ENCODE results near the gene TRIM17. TPM values are rescaled to one million over a fixed set of nuclear protein-coding genes. Genes with fewer than 3 reads are reported as not detected.

The TRIM17 gene
- total and polyA plus RNA-seq, 9 of the 15 experiments (the other 6 are each of a cell fraction or from before 2014, with no cell fraction given), result not detected

DNA sequence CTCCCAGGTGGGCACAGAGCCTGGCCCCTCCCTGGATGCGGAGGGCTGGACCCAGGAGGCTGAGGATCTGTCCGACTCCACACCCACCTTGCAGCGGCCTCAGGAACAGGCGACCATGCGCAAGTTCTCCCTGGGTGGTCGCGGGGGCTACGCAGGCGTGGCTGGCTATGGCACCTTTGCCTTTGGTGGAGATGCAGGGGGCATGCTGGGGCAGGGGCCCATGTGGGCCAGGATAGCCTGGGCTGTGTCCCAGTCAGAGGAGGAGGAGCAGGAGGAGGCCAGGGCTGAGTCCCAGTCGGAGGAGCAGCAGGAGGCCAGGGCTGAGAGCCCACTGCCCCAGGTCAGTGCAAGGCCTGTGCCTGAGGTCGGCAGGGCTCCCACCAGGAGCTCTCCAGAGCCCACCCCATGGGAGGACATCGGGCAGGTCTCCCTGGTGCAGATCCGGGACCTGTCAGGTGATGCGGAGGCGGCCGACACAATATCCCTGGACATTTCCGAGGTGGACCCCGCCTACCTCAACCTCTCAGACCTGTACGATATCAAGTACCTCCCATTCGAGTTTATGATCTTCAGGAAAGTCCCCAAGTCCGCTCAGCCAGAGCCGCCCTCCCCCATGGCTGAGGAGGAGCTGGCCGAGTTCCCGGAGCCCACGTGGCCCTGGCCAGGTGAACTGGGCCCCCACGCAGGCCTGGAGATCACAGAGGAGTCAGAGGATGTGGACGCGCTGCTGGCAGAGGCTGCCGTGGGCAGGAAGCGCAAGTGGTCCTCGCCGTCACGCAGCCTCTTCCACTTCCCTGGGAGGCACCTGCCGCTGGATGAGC lies 44.3 kb downstream of the TRIM17 start (continued):
- TF ChIP-seq, protein P1, sequence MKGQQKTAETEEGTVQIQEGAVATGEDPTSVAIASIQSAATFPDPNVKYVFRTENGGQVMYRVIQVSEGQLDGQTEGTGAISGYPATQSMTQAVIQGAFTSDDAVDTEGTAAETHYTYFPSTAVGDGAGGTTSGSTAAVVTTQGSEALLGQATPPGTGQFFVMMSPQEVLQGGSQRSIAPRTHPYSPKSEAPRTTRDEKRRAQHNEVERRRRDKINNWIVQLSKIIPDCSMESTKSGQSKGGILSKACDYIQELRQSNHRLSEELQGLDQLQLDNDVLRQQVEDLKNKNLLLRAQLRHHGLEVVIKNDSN (CRISPR knock-in tag; IDR thresholded peaks at IDR 0.05), result peak; percentile 75
- TF ChIP-seq ZNF354B (CRISPR knock-in tag; IDR thresholded peaks at IDR 0.05), result no peak
- TF ChIP-seq, protein P2, sequence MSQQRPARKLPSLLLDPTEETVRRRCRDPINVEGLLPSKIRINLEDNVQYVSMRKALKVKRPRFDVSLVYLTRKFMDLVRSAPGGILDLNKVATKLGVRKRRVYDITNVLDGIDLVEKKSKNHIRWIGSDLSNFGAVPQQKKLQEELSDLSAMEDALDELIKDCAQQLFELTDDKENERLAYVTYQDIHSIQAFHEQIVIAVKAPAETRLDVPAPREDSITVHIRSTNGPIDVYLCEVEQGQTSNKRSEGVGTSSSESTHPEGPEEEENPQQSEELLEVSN (IDR thresholded peaks at IDR 0.05; ENCODE audit: borderline replicate concordance in 1 of 2, extremely low read depth in 1 of 2, insufficient read depth in 1 of 2, insufficient read length in 1 of 2, low read depth in 1 of 2, low read length in 1 of 2, poor library complexity in 1 of 2, severe bottlenecking in 1 of 2), result no peak
- TF ChIP-seq CHD1 (IDR thresholded peaks at IDR 0.05; ENCODE audit: low read length), result no peak
- no peak for TF ChIP-seq ARHGAP35 (IDR thresholded peaks at IDR 0.05; ENCODE audit: partially characterized antibody)
- TF ChIP-seq SNRNP70 (optimal IDR thresholded peaks at IDR 0.05; ENCODE audit: low read depth, low read length), result no peak
- peak; percentile 50 for TF ChIP-seq POLR2G (IDR thresholded peaks at IDR 0.05; ENCODE audit: low read depth, low read length)
- peak; percentile 52 for TF ChIP-seq L3MBTL2 (IDR thresholded peaks at IDR 0.05)
- TF ChIP-seq HNRNPLL (IDR thresholded peaks at IDR 0.05; ENCODE audit: low read depth, low read length, poor library complexity, severe bottlenecking), result no peak
- peak; percentile 73; the same call in 1 of the 2 replicates for TF ChIP-seq ZNF592 (IDR thresholded peaks at IDR 0.05)
- TF ChIP-seq KLF6 (CRISPR knock-in tag; IDR thresholded peaks at IDR 0.05; ENCODE audit: borderline replicate concordance), result no peak
- TF ChIP-seq NFIC (IDR thresholded peaks at IDR 0.05), result peak; percentile 91
- TF ChIP-seq EHMT2 (IDR thresholded peaks at IDR 0.05), result no peak
- TF ChIP-seq U2AF2 (optimal IDR thresholded peaks at IDR 0.05; ENCODE audit: low read depth, low read length), result no peak
- TF ChIP-seq ZBTB11 (CRISPR knock-in tag; IDR thresholded peaks at IDR 0.05), result no peak
- no peak for TF ChIP-seq TFAM (CRISPR knock-in tag; conservative IDR thresholded peaks at IDR 0.05)
- peak; percentile 81; the same call in 1 of the 2 replicates for TF ChIP-seq CTBP1 (IDR thresholded peaks at IDR 0.05; ENCODE audit: borderline replicate concordance)

Measured in K562 (cell line).